Activated T-cell treated with anti-CD3 and anti-CD28 coated beads, Interleukin-2, amount 50 U/mL, for 4 hours (primary cell): ENCODE measurements around the gene KRTAP2-3. TPM values are rescaled to one million over a fixed set of nuclear protein-coding genes. Genes with fewer than 3 reads are reported as not detected.
"Not testable (repeated sequence)": the region's sequence is repeated elsewhere in the genome, so short reads cannot be mapped to it uniquely, and the experiment has no call there.

Experiments used
- ATAC-seq, 2 donors: fragments of 200-7000 bp; cut with Tn5 transposase; one replicate each; pipeline ENCODE4 v1.10.0; 2021
- DNase-seq: peaks from one replicate; pipeline ENCODE4 v3.0.0-alpha.2; 2020
- H3K27me3 Mint-ChIP-seq: one replicate; pipeline ENCODE4 v1.8.0; 2021; ENCODE audit warnings: low read depth, mixed read lengths
- H3K36me3 Mint-ChIP-seq: one replicate; pipeline ENCODE4 v1.8.0; 2022; ENCODE audit warnings: mixed read lengths; ENCODE audit not compliant: insufficient read depth
- H3K4me1 Mint-ChIP-seq: one replicate; pipeline ENCODE4 v1.8.0; 2021; ENCODE audit warnings: low read depth, mixed read lengths
- H3K4me3 Mint-ChIP-seq: one replicate; pipeline ENCODE4 v1.8.0; 2021; ENCODE audit warnings: mild to moderate bottlenecking, moderate library complexity, mixed read lengths
- H3K9me3 Mint-ChIP-seq: one replicate; pipeline ENCODE4 v1.8.0; 2021; ENCODE audit warnings: mixed read lengths
- total RNA-seq, 3 donors: library from RNA; stranded (reverse); gene quantifications; one replicate each; pipeline ENCODE4 v1.2.1, GENCODE V29; 2021

The KRTAP2-3 gene, protein sequence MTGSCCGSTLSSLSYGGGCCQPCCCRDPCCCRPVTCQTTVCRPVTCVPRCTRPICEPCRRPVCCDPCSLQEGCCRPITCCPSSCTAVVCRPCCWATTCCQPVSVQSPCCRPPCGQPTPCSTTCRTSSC
- not detected for total RNA-seq

DNA sequence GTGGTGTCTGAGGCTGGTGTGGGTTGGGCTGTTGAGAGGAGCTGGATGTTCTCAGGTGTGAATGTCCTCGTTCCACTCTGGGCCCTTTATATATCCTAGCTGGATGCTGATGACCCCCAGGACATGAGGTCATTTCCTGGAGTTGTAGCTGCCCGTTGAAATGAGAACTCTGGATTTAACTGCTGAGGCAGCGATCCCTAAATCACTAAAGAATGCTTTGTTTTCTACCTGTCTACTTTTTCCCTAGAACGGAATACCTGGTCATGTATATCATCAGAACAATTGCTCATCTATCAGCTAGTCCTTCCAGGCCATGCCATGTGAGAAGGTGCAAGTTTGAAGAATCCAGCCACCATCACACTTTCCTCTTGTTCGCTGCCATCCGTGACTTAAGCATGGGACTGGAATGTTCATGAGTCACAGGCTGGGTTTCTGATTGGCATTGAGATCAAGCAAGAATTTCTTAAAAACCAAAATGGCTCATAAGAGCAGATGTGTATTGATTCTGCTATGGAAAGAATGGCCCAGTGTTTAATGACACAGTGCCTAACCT is at the start of gene KRTAP2-3:
Gene KRTAP2-3, minus strand, starts transcription at position 63 of the 553 bp plus-strand sequence. CDS start 64 bp downstream, outside the sequence.
- Mint-ChIP-seq H3K36me3 (no peaks in the 10 kb centered on the region), H3K4me3 (no peak within 1 kb of the TSS), H3K4me1 (no peaks in the 10 kb centered on the region), H3K27me3 (peaks cover 31% of the 10 kb centered on the region), H3K9me3 (peaks cover 7% of the 10 kb centered on the region)
- ATAC-seq (no peak), DNase-seq (no peak)

DNA sequence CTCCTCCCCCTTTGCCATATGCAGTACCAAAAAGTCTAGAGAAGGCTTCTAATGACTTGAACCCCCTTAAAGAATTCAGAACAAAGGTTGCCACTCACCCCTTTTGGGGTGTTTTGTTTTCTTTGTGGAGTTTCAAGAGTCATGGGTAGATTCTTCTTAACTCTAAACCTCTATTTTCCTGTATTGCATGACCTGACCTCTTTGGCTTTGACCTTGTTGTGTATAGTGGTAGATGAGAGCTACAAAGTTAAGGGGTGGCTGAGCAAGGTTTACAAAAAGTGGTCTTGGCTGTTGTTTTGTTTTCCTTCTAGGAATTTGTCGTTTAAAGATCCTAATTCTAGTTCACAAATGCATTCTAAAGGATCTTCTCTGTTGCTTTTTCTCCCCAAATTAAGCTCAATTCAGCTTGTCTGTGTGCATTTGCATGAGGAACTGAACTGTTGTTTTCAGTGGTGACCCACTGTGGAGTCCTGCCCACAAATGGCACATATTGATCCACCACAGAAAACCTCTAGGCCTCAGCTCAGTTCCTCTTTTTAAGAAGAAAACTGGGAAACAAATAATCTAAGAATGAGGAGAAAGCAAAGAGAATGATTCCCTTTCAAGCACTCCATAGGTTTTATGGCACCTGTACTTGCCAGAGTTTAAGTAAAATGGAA is 48.9 kb upstream of the KRTAP2-3 start:
- not testable (repeated sequence) for ATAC-seq, H3K9me3 Mint-ChIP-seq, H3K36me3 Mint-ChIP-seq, DNase-seq, H3K4me1 Mint-ChIP-seq, H3K4me3 Mint-ChIP-seq
- peaks cover 12% of the 10 kb centered on the region for H3K27me3 Mint-ChIP-seq

DNA sequence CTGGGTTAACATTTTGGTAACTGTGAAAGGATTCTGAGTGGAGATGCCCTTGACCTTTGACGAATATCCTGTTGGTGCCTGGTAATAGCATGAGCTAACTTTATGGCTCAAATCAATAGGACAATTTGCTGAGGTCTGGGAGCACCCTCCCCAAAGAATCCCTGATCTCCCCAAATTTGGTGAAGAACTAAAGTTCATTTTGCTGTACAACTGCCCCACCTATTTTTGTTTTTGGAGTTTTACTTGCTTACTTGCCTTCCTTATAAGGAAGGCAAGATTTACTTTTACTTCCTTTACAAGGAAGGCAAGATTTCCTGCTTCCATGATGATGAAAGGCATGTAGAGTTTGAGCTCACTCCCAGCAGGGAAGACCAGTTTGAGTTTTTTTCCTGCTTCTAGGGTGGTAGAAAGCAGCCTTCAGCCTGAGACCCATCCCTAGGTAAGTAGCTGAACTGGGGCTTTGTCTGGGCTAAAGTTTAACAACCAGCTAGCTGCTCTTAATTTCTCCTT is 48.1 kb upstream of the KRTAP2-3 start:
- H3K27me3 Mint-ChIP-seq, result peaks cover 12% of the 10 kb centered on the region
- H3K36me3 Mint-ChIP-seq, result no peaks in the 10 kb centered on the region
- ATAC-seq (no peak), DNase-seq (no peak)
- peaks cover 5% of the 10 kb centered on the region for H3K9me3 Mint-ChIP-seq
- H3K4me3 Mint-ChIP-seq, result no peak overlapping the region
- peaks cover 7% of the 10 kb centered on the region for H3K4me1 Mint-ChIP-seq

DNA sequence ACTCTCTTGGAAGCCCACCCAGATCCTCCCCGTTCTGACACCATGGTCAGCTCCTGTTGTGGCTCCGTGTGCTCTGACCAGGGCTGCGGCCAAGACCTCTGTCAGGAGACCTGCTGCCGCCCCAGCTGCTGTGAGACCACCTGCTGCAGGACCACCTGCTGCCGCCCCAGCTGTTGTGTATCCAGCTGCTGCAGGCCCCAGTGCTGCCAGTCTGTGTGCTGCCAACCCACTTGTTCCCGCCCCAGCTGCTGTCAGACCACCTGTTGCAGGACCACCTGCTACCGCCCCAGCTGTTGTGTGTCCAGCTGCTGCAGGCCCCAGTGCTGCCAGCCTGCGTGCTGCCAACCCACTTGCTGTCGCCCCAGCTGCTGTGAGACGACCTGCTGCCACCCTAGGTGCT is 45.4 kb upstream of the KRTAP2-3 start, which contains the start of gene KRTAP4-9:
Gene KRTAP4-9, plus strand, starts transcription at position 43 of the 400 bp plus-strand sequence. Its CDS starts 0 bp downstream, at position 43.
- not testable (repeated sequence) for DNase-seq, ATAC-seq, H3K9me3 Mint-ChIP-seq, H3K4me1 Mint-ChIP-seq, H3K36me3 Mint-ChIP-seq, H3K4me3 Mint-ChIP-seq
- H3K27me3 Mint-ChIP-seq, result peaks cover 12% of the 10 kb centered on the region

DNA sequence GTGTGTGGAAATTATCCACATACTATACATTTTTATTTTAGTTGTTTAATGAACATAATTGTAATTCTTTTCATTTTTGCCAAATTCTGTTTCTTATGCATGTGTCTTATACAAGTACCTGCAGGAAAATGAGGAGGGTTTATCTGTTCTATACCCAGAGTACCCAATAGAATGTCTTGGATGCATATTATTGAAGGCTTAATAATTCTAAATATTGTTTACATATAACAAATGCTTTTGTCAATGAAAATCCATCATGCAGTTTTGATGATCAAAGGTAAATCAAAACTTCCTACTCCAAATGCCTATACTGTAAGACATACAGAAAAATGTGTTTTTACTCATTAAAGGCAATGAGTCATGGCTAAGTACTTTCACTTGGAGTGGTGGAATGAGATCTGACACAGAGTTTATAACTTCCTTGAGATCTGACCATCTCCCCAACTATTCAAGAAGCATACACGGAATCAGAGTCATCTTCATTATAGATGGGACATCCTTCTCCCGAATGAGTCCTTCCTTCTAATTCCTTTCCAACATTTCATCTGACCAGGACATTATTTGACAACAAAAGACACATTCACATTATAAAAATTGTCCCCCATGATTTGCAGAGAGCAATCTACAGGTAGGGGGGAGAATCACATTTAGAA is 44.6 kb upstream of the KRTAP2-3 start:
- not testable (repeated sequence) for H3K36me3 Mint-ChIP-seq, DNase-seq, H3K4me3 Mint-ChIP-seq, ATAC-seq, H3K9me3 Mint-ChIP-seq
- Mint-ChIP-seq H3K27me3 (peaks cover 15% of the 10 kb centered on the region), H3K4me1 (peaks cover 16% of the 10 kb centered on the region)

DNA sequence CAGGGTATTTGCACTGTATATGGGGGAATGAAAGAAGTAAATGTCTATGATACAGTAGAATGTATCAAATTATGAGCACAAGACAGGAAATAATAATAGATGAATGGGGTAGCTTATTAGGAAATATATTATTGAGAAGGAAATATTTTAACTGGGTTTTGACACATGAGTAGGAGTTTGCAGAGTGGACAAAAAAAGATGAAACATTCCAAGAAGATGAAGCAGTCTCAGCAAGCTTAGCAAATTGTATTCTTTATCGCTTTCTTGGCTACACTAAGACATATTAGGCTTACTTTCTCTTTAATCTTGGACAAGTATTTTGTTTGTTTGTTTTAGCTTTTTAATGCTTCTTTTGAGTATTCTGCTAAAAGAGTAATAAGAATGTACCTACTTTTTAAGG is 44.0 kb upstream of the KRTAP2-3 start:
- Mint-ChIP-seq H3K4me3 (no peak overlapping the region), H3K9me3 (no peaks in the 10 kb centered on the region), H3K4me1 (peaks cover 14% of the 10 kb centered on the region), H3K36me3 (no peaks in the 10 kb centered on the region), H3K27me3 (peaks cover 15% of the 10 kb centered on the region)
- no peak for ATAC-seq
- no peak for DNase-seq

DNA sequence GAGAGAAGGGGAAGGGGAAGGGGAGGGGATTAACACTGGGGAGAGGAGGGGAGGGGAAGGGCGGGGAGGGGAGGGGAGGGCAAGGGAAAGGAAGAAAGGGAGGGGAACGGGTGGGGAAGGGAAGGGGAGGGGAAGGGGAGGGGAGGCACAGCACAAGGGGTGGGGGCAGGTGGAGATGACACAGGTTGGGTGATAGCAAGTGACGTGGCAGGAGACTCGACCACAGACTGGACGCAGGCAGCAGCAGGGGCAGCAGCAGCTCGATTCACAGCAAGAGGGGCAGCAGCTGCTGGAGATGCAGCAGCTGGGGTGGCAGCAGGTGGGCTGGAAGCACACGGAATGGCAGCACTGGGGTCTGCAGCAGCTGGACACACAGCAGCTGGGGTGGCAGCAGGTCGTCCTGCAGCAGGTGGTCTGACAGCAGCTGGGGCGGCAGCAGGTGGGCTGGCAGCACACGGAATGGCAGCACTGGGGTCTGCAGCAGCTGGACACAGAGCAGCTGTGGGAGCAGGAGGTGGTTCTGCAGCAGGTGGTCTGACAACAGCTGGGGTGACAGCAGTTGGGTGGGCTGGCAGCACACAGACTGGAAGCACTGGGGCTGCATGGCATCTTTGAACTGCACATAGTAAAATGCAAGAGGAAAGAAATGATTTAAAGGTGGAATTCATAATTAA is 41.8 kb upstream of the KRTAP2-3 start, which contains the start of gene KRTAP4-16:
Gene KRTAP4-16, minus strand, starts transcription at position 624 of the 674 bp plus-strand sequence. Its CDS starts 0 bp downstream, at position 624.
- H3K27me3 Mint-ChIP-seq, result peaks cover 19% of the 10 kb centered on the region
- no peak for ATAC-seq

DNA sequence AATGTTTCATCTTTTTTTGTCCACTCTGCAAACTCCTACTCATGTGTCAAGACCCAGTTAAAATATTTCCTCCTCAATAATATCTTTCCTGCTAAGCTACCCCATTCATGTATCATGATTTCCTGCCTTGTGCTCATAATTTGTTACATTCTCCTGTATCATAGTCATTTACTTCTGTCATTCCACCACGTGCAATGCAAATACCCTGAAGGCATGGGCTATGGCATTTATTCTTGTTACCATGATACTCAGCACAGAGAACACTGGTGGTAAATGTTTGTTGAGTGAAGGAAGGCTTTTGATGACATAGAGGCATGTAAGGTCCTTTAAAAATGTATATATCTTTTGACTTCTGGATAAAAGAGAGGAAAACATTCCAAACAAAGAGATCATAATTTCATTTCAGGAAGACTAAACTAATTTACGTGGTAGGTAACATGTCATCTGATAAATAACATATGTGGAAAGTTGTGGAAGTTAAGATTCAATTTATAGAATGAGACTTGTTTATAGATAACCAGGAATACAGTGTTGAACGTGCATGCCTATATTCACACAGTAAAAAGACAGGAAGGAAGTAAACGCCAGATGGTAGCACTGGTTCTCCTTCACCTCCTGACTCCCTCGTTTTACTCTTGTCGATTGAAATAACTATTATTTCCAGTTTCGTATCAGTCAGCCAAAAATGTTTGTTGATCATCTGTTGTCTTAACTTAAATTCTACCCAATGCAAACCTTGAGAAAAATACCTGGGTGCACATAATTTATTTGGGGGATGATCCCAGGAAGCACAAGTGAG is 40.0 kb upstream of the KRTAP2-3 start:
- not testable (repeated sequence) for H3K9me3 Mint-ChIP-seq, H3K36me3 Mint-ChIP-seq, H3K4me3 Mint-ChIP-seq, DNase-seq, H3K4me1 Mint-ChIP-seq, ATAC-seq
- H3K27me3 Mint-ChIP-seq, result peaks cover 15% of the 10 kb centered on the region

More for the DNA sequence above, 41.8 kb upstream of the KRTAP2-3 start, which contains the start of gene KRTAP4-16:
- Mint-ChIP-seq H3K36me3 (no peaks in the 10 kb centered on the region), H3K4me3 (no peak within 1 kb of the TSS), H3K9me3 (no peaks in the 10 kb centered on the region), H3K4me1 (peaks cover 9% of the 10 kb centered on the region)
- no peak for DNase-seq

DNA sequence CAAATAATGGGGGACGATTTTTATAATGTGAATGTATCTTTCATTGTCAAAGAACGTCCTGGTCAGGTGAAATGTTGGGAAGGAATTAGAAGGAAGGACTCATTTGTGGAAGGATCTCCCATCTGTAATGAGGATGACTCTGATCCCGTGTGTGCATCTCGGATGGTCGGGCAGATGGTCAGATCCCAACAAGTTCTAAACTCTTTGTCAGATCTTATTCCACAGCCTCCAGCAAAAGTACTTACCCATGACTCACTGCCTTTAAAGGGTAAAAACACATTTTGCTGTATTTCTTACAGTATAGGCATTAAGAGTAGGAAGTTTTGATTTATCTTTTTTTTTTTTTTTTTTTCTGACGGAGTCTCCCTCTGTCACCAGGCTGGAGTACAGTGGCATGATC is 38.6 kb upstream of the KRTAP2-3 start:
- no peak overlapping the region for H3K4me3 Mint-ChIP-seq
- ATAC-seq (no peak), DNase-seq (no peak)
- H3K9me3 Mint-ChIP-seq, result no peaks in the 10 kb centered on the region
- H3K4me1 Mint-ChIP-seq, result peaks cover 9% of the 10 kb centered on the region
- H3K36me3 Mint-ChIP-seq, result no peaks in the 10 kb centered on the region
- peaks cover 15% of the 10 kb centered on the region for H3K27me3 Mint-ChIP-seq

DNA sequence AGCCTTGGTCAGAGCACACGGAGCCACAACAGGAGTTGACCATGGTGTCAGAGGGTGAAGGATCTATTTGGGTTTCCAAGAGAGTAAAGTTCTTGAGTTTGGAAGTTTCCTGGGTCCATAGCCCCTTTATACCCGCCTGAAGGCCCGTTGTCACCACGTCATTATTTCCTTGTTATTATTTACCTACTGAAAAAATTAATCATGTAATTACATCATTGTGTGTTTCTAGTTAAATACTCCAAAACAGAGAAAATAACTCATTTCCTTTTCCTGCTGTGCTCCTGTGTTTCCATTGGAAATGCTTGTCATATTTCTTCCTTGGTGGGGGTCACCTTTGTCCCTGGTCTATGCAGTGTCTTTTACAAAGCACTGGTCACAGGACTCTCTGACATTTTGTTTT is 38.1 kb upstream of the KRTAP2-3 start, which contains the start of gene KRTAP4-8:
Gene KRTAP4-8, minus strand, starts transcription at position 101 of the 400 bp plus-strand sequence. Its CDS starts 58 bp downstream, at position 43.
- DNase-seq (no peak), ATAC-seq (no peak)
- no peaks in the 10 kb centered on the region for H3K36me3 Mint-ChIP-seq
- H3K4me1 Mint-ChIP-seq, result peaks cover 9% of the 10 kb centered on the region
- no peak within 1 kb of the TSS for H3K4me3 Mint-ChIP-seq
- peaks cover 15% of the 10 kb centered on the region for H3K27me3 Mint-ChIP-seq
- no peaks in the 10 kb centered on the region for H3K9me3 Mint-ChIP-seq

DNA sequence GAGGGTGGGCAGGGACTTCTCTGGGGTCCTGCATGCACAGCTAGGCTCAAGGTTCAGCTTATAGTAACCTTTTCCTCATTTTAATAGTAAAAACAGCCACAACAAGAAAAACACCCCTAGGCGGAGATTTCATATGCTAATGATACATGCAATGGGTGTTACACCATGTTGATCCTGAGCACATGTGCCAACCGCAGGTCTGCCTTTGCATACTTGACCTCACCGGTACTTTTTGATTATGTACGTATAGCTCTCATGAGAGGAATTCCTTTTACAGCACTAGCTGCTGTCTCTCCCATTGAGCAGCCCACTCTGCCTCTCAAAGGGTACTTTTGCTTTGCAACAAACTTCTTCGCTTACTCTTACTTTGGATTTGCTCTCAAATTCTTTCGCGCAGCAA is 36.1 kb upstream of the KRTAP2-3 start:
- Mint-ChIP-seq H3K4me3 (no peak overlapping the region), H3K27me3 (peaks cover 15% of the 10 kb centered on the region), H3K9me3 (no peaks in the 10 kb centered on the region), H3K4me1 (peaks cover 9% of the 10 kb centered on the region), H3K36me3 (no peaks in the 10 kb centered on the region)
- no peak for DNase-seq
- ATAC-seq, result no peak

DNA sequence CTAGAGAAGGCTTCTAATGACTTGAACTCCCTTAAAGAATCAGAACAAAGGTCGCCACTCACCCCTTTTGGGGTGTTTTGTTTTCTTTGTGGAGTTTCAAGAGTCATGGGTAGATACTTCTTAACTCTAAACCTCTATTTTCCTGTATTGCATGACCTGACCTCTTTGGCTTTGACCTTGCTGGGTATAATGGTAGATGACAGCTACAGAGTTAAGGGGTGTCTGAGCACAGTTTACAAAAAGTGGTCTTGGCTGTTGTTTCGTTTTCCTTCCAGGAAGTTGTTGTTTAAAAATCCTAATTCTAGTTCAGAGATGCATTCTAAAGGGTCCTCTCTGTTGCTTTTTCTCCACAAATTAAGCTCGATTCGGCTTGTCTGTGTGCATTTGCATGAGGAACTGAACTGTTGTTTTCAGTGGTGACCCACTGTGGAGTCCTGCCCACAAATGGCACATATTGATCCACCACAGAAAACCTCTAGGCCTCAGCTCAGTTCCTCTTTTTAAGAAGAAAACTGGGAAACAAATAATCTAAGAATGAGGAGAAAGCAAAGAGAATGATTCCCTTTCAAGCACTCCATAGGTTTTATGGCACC is 28.9 kb upstream of the KRTAP2-3 start:
- H3K36me3 Mint-ChIP-seq, H3K4me3 Mint-ChIP-seq, ATAC-seq, DNase-seq, H3K4me1 Mint-ChIP-seq, H3K9me3 Mint-ChIP-seq, H3K27me3 Mint-ChIP-seq: not testable (repeated sequence)
